CD4-positive, alpha-beta T cell treated with Interleukin-4 for 1 hour (primary cell): ENCODE measurements around the gene STAG2.

Experiments
- DNase-seq, 2 donors: peaks; one replicate each; pipeline ENCODE4 v3.0.0-alpha.2; 2020 to 2022

STAG2 gene

GRCh38 chrX:123976706-123977316 lies 15.3 kb downstream of the STAG2 start:
- peak in 1 of 2 donors; percentile 42 for DNase-seq

- DNase-seq, result no peak
Observed at GRCh38 chrX:123983240-123983639, 21.7 kb downstream of the STAG2 start.

- no peak for DNase-seq
Observed at GRCh38 chrX:123986377-123986776, 24.9 kb downstream of the STAG2 start.

DNA sequence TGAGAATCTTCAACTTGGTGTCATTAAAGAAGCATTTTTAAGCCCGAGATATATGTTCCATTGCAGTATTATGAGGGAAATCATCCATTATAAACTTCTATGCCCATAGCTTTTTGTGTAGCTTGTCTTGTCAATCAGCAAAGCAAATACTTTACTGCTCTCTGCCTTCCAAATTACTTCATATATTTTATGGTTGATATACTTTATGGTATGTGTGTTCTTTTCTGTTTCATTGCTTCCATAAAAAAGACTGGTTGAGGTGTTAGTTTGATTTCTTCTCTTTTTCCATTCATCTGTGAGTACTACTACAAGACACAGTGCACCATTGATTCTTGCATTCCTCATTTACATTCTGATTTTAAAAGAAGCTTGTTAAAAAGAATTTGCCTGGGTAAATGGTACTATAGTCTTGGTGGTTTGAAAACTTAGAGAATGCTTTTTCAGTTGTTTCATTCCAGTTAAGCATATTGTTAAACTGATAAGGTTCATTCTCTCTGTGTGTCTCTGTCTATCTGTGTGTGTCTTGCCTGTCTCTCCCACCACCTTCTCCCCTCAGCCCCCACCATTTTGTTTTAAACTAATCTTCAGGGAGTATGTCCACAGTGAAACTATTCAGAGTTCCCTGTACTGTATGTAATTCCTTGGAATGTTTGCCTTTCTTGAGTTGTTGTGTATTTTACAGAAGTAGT lies 27.1 kb downstream of the STAG2 start:
- DNase-seq, result no peak

GRCh38 chrX:123989235-123989634 lies 27.7 kb downstream of the STAG2 start:
- DNase-seq, result no peak

DNA sequence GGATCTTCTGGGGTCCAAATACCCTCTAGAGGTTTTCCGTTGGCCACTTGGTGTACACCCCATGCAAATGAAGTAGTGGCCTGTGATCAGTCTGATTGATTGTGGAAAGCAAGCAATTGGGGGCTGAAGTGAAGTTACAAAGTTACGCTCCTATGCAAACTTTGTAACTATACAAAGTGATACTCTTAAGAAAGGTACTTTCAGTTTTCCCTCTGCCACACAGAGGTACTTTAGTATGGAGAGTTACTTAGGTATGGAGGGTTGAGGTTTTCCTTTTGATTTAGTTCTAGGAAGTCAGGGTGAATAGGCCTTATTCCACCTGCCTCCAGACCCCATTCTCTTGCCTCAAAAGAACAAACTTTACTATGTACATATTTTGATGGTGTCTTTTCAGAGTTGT lies 28.7 kb downstream of the STAG2 start:
- DNase-seq, result no peak

- no peak for DNase-seq
Observed at GRCh38 chrX:123990602-123991001, 29.1 kb downstream of the STAG2 start.

- DNase-seq, result no peak
Observed at GRCh38 chrX:123993326-123993725, 31.8 kb downstream of the STAG2 start.

- DNase-seq, result no peak
Observed at GRCh38 chrX:123993904-123994635, 32.6 kb downstream of the STAG2 start.

GRCh38 chrX:123994730-123995129 lies 33.2 kb downstream of the STAG2 start:
- DNase-seq, result no peak

- DNase-seq, result no peak
Observed at GRCh38 chrX:124001581-124001980, 40.1 kb downstream of the STAG2 start.

DNA sequence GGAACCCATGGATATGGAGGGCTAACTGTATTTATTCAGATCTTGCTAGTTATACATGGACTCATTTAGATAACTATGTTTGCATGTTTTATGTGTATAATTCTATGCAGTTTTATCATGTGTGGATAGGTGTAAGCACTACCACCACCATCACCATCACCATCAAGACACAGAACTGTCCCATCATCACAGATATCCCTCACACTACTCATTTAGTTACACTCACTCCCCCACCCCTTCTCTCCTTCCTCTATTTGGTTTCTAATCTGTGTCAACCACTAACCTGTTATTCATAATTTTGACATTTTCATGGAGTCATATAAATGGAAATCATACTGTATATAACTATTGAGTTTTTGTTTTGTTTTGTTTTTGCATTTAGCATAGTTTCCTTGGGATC lies 43.7 kb downstream of the STAG2 start:
- no peak for DNase-seq

GRCh38 chrX:124010157-124010556 lies 48.7 kb downstream of the STAG2 start:
- no peak for DNase-seq

DNA sequence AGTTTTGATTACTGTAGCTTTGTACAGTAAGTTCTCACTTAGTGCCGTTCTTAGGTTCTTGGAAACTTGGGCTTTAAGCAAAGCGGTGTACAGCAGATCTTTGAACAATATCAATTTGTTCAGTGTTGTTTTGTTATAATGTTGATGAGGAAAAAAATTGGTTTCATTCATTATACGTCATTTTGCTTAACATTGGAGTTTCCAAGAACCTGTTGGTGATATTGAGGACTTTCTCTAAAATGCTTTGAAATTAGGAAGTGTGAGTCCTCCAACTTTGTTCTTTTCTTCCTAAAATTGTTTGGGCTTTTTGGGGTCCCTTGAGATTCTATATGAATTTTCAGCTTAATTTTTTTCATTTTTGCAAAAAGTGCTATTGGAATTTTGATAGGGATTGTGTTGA lies 49.1 kb downstream of the STAG2 start:
- DNase-seq, result no peak

DNA sequence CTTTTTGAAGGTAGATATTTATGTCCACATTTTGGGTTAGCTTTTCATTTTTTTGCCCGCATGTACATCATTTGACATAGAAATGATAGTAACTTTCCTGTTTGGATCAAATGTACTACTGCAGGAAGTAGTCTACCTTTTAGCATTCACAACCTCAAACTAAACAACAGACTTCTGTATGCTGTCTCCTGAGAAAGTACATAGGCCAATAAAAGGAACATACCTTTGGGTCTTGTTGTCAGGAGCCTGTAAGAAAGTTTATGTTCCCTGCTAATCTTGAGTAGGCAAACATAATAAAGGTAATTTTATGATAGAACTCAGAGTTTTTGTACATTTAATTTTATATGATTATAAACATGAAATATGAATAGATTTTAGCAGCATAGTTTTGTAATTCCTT lies 54.2 kb downstream of the STAG2 start:
- no peak for DNase-seq

DNA sequence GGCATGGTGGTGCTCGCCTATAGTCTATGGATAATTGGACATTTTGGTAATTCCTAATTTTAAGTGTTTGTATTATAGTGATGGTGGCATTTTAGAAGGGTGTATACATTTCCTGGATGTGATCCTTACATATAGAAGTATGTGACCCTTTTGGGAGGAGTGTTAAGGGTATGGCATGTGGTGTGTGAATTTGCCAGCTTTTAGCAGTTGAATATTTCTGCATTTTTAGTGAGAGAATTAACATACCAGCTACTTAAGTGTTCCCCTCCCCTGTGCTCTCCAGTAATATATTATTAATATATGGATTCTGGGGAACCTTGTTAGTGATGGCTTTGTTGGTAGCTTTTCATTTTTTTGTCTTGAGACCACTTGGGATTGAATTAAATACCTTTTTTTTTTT lies 55.3 kb downstream of the STAG2 start:
- no peak for DNase-seq

GRCh38 chrX:124018023-124018422 lies 56.5 kb downstream of the STAG2 start:
- DNase-seq, result peak in 1 of 2 donors; percentile 32

DNA sequence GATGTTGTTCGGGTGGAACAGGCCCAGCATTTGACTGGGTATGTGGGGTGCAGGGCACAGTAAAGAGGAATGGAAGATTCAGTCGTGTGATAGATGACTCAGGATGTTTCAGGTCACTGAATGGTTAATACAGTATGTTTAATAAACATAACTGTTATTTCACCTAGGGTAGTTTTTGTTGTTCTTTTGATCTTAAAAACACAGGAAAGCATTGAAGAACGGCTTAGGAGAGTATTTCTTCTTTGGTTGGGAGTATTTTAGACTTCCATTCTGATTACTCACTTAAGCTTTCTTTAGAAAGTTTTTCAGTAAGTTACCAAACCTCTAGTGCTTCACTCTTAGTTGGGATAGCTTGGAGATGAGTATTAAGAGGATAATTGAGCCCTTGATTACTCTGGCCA lies 62.3 kb downstream of the STAG2 start:
- no peak for DNase-seq

- DNase-seq, result no peak
Observed at GRCh38 chrX:124026529-124026928, 65.0 kb downstream of the STAG2 start.

DNA sequence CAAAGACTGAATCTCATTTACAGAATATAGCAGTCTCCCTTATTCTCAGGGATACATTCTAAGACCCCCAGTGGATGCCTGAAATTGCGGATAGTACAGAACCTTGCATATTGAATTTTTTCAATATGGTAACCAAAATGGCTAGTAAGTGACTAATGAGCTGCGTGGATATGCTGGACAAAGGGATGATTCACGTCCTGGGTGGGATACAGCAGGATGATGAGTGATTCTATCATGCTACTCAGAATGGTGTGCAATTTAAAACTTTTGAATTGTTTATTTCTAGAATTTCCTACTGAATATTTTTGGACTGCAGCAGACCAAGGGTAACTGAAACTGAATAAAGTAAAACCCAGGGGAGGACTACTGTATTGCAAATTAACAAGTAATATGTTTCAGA lies 66.7 kb downstream of the STAG2 start:
- no peak for DNase-seq

- DNase-seq, result no peak
Observed at GRCh38 chrX:124030520-124030919, 69.0 kb downstream of the STAG2 start.

- no peak for DNase-seq
Observed at GRCh38 chrX:124033821-124034220, 72.3 kb downstream of the STAG2 start.

DNA sequence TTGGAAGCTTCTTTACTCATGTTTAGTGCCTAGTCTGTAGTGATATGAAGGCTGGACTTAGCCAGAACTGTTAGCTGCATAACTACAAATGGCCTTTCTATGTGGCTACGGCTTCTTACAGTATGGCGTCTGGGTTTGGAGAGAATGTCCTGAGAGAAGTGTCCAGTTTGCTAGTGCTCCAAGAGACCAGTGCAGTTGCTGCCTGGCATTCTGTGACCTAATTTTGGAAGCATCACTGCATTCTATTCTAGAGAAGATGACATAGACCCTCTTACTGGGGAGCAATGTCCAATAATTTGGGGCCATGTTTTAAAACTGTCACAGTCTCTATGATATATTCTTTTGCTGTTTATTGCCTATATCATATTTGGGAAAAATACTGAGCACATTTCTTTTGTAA lies 74.2 kb downstream of the STAG2 start:
- no peak for DNase-seq

DNA sequence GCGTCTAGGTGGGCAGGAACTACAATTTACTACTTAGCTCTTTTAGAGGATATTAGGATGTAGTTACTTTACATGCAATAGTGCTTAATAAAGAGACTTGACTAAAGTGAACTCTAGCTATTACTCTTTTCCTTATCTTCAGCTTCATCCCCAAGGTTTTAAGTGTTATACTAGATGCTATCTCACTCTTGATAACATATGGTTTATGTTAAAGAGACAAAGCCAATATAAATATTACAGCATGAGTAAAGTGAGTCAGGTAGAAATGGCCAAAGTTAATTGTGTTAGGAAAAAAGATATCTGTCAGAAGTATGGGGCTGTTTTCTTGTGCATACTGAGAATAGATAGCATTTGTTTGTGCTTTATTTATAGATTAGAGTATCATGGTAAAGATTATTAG lies 80.5 kb downstream of the STAG2 start:
- no peak for DNase-seq
